Fibroblast of the aortic adventitia (primary cell): ENCODE measurements around the gene CX3CL1. TPM values are rescaled to one million over a fixed set of nuclear protein-coding genes. Genes with fewer than 3 reads are reported as not detected.
A peak's percentile ranks its signal among the peaks of the same experiment; 100 is the strongest.
"Not testable (repeated sequence)": the region's sequence is repeated elsewhere in the genome, so short reads cannot be mapped to it uniquely, and the experiment has no call there.

ENCODE experiments used
- DNase-seq: peaks from one replicate; pipeline ENCODE4 v3.0.0-alpha.2; 2010; ENCODE audit warnings: low read depth
- H3K4me3 ChIP-seq: 2 replicates; pipeline ENCODE4 v1.5.1; 2011; ENCODE audit warnings: low read depth, mild to moderate bottlenecking, control low read depth, low read length, moderate library complexity
- CTCF ChIP-seq: IDR thresholded peaks from 2 replicates; pipeline ENCODE4 v1.5.1; 2011; ENCODE audit warnings: mild to moderate bottlenecking, low read length, control low read depth, inconsistent platforms; ENCODE audit not compliant: insufficient read depth
- total RNA-seq: library from RNA; depleted of rRNA; stranded (reverse); fragments of >200 nt; gene quantifications from 2 replicates; pipeline ENCODE4 v1.2.3, GENCODE V29; 2012; ENCODE audit warnings: low replicate concordance

Gene CX3CL1
- total RNA-seq, 1 donor = 0.18 TPM

DNA sequence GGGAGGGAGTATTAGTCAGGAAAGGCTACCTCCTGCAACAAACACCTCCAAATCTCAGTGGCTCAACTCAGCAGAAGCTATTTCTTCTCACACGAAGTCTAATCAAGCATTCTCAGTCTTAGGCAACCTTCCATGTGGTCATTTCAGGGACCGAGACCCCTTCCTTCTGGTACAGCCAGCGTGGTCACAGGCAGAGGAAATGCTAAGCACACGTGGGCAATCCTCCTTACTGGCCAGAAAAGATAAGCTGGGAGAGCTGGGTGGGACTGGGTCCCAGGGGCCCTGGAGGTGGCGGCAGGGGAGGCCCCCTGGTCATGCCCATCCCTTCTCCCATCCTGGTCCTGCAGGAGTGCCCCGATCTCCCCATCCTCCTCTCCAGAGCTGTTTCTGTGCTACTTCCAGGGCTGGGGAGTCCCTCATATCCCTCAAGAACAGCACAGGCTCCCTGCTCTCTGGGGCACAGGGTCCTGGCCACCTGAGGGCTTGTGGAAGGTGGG lies 5.7 kb upstream of the CX3CL1 start:
- H3K4me3 ChIP-seq = no peak overlapping the region
- no peak for TF ChIP-seq CTCF
- DNase-seq = no peak

- no peak overlapping the region for H3K4me3 ChIP-seq
- peak; percentile 42 for DNase-seq
- TF ChIP-seq CTCF = no peak
Measured at GRCh38 chr16:57367116-57367752, 5.1 kb upstream of the CX3CL1 start.

GRCh38 chr16:57371494-57372371 lies 557 bp upstream of the CX3CL1 start:
- no peak overlapping the region for H3K4me3 ChIP-seq
- TF ChIP-seq CTCF = no peak
- no peak for DNase-seq

DNA sequence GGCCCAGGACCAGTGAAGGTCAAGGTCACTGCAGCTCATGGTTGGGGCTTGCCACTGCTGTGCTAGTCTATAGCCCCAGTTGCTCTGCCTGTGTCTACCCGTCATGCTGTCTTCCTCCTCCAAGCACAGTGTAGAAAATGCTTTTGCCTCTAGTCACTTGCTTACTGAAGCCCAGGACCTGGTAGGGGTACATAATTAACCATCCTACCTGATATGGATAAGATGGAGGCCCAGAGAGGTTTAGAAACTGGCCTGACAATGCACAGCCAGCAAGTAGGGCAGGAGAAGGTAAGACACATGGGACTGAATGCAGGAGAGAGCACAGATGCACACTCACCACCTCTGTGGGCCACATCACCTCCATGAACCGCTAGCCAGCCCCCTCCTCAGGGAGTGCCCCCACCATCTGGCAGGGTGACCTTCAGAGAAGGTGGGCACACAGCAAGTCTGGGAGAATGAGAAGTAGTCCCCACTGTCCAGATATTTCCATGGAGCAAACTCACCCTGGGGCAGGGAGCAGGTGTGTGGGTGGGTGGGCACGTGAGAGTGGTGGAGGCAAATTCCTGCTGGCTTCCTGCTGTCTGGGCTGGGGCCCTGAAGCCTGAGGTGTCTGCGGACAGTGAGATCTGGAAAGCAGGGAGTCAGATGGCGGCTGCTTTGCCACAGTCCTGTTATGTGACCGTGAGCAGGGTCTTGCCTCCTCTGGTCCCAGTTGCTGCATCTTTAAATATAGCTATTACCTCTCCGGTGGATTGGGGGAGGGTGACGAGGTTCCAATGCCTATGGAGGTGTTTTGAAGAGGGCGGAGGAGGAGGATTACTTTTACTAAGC lies 1.0 kb downstream of the CX3CL1 start:
- no peak overlapping the region for H3K4me3 ChIP-seq
- TF ChIP-seq CTCF = no peak
- DNase-seq = no peak

- TF ChIP-seq CTCF = no peak
- H3K4me3 ChIP-seq = no peak overlapping the region
Measured at GRCh38 chr16:57374067-57374534, 1.8 kb downstream of the CX3CL1 start.

DNA sequence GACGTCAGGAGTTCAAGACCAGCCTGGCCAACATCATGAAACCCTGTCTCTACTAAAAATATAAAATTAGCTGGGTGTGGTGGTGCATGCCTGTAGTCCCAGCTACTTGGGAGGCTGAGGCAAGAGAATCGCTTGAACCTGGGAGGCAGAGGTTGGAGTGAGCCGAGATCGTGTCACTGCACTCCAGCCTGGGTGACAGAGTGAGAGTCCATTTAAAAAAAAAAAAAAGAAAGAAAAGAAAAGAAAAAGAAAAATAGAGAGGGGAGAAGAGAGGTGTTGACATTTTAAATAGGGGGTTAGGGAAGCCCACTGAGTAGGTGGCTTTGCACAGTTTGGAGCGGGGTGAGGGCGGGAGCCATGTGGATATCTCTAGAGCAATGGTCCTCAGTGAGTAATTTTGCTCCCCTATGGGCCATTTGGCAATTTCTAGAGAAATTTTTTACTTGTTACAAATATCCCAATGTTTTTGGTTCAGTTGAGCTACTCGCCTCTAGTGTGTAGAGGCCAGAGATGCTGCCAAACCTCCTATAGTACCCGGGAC lies 2.7 kb downstream of the CX3CL1 start:
- not testable (repeated sequence) for DNase-seq

More at GRCh38 chr16:57374067-57374534, 1.8 kb downstream of the CX3CL1 start:
- DNase-seq = no peak

More for the DNA sequence above, 2.7 kb downstream of the CX3CL1 start:
- H3K4me3 ChIP-seq = not testable (repeated sequence)
